ENCODE measurements around the gene SENP3. TPM values are rescaled to one million over a fixed set of nuclear protein-coding genes. Genes with fewer than 3 reads are reported as not detected.
"Not testable (repeated sequence)": the region's sequence is repeated elsewhere in the genome, so short reads cannot be mapped to it uniquely, and the experiment has no call there.

The SENP3 gene
- total RNA-seq, 1 donor from 2014 or later, result 92.0 TPM

DNA sequence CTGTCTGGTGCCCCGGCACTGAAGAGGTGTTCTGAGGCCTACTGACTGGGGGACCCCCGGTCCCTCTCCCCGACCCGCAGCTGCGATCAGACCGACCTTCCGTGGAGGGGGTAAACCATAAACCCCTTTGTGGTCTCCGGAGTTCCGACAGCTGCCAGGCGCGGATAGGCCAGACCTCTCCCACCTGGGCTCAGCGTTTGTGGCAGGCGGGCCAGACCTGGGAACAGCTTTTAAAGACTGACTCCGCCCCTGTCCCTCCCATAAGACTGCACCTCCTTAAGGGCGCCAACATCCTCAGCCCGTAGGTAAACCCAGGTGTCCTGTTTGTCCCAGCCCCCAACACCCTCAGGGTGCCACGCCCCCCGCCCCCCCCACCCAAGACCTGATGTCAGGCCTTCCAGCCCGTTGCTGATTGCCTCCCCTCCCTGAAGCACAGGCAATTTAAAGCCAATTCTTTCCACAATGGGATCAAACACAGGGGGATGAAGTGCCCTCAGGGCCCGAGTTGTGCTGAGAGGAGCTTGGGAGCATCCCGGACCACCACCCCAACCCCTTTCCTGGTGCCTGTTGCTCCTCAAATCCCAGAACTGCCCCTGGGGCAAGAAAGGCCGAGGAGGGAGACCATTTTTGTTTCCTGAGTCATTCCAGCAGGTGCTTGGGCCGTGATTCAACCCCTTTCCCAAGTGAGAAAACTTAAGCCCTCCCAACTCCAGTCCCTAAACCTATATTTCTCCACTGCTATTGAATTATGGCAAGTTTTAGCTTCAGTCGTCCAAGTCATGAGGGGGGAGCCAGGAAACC lies 28.4 kb downstream of the SENP3 start, which contains the start of gene SOX15:
Gene SOX15, minus strand, starts transcription at position 204 of the 801 bp plus-strand sequence. CDS start 418 bp downstream, outside the sequence.
- TF ChIP-seq, protein P1, sequence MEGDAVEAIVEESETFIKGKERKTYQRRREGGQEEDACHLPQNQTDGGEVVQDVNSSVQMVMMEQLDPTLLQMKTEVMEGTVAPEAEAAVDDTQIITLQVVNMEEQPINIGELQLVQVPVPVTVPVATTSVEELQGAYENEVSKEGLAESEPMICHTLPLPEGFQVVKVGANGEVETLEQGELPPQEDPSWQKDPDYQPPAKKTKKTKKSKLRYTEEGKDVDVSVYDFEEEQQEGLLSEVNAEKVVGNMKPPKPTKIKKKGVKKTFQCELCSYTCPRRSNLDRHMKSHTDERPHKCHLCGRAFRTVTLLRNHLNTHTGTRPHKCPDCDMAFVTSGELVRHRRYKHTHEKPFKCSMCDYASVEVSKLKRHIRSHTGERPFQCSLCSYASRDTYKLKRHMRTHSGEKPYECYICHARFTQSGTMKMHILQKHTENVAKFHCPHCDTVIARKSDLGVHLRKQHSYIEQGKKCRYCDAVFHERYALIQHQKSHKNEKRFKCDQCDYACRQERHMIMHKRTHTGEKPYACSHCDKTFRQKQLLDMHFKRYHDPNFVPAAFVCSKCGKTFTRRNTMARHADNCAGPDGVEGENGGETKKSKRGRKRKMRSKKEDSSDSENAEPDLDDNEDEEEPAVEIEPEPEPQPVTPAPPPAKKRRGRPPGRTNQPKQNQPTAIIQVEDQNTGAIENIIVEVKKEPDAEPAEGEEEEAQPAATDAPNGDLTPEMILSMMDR (IDR thresholded peaks at IDR 0.05), result no peak
- H3K4me3 ChIP-seq, result peak within 1 kb of the TSS; percentile 54 to 67
- intact Hi-C loops (cut with DNase I), result loop anchor here (2.0 to 10.0 kb wide), 3 partner anchors 25 to 585 kb away; partner anchors contain the start of genes FXR2 and TMEM107
- no peaks in the 10 kb centered on the region for H3K27me3 ChIP-seq
- peak within 1 kb of the TSS; percentile 23 to 60 for H3K27ac ChIP-seq
- peaks cover 5 to 15% of the 10 kb centered on the region in 2 donors for H3K4me1 ChIP-seq
- H3K9me3 ChIP-seq, result no peaks in the 10 kb centered on the region
- DNase-seq (ENCODE audit: low spot score in 2 of 2), result no peak
- peaks cover 40 to 41% of the 10 kb centered on the region in 2 donors for H3K36me3 ChIP-seq

DNA sequence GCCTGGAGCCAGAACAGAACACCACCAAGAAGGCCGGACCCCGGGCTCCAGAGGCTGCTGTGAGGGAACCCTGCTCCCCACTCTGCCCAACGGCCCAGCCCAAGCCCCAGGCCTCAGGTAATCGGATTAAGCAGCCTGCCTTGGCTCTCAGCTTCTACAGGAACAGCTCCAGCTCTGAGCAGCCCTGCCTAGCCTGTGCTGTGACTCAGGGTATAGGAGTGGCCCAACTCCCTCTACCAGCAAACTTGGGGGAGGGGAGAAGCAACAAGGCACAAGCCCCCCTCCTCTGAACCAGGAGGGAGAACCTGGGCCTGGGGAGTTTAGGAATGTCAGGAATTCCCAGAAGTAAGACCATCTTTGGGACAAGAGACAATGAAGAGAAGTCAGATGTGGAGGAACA lies 29.0 kb downstream of the SENP3 start:
- no peak overlapping the region for H3K27ac ChIP-seq
- H3K36me3 ChIP-seq, result peaks cover 46 to 48% of the 10 kb centered on the region in 2 donors
- intact Hi-C loops (cut with DNase I), result no loop called here
- H3K9me3 ChIP-seq, result no peaks in the 10 kb centered on the region
- no peaks in the 10 kb centered on the region for H3K27me3 ChIP-seq
- DNase-seq (ENCODE audit: low spot score in 2 of 2), result no peak
- TF ChIP-seq, protein P1 (IDR thresholded peaks at IDR 0.05), result no peak
- H3K4me3 ChIP-seq, result no peak overlapping the region
- H3K4me1 ChIP-seq, result peaks cover 5 to 15% of the 10 kb centered on the region in 2 donors

DNA sequence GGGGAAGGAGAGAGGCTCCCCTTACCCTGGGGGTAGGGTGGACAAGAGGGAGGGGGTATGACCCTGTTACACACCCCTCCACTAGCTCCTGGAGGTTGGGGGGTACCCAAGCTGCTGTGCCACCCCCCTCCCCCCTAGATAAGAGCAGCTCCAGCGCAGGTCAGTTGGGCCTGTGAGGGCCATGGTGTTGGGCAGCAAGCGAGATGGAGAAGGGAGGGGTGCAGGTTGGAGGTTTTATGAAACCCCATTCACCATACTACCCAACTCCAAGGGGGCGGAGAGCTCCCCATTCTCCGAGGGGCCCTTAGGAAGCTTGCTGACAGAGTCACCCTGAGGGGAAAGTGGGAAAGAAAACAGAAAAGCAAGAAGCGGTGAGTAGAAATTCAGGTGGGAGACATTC lies 29.9 kb downstream of the SENP3 start:
- Histone ChIP-seq H3K4me1 (peaks cover 5 to 15% of the 10 kb centered on the region in 2 donors), H3K9me3 (no peaks in the 10 kb centered on the region), H3K27me3 (no peaks in the 10 kb centered on the region), H3K36me3 (peaks cover 53 to 55% of the 10 kb centered on the region in 2 donors), H3K27ac (no peak overlapping the region), H3K4me3 (no peak overlapping the region)
- intact Hi-C loops (cut with DNase I), result no loop called here
- TF ChIP-seq, protein P1 (IDR thresholded peaks at IDR 0.05), result no peak
- DNase-seq (ENCODE audit: low spot score in 2 of 2), result no peak

DNA sequence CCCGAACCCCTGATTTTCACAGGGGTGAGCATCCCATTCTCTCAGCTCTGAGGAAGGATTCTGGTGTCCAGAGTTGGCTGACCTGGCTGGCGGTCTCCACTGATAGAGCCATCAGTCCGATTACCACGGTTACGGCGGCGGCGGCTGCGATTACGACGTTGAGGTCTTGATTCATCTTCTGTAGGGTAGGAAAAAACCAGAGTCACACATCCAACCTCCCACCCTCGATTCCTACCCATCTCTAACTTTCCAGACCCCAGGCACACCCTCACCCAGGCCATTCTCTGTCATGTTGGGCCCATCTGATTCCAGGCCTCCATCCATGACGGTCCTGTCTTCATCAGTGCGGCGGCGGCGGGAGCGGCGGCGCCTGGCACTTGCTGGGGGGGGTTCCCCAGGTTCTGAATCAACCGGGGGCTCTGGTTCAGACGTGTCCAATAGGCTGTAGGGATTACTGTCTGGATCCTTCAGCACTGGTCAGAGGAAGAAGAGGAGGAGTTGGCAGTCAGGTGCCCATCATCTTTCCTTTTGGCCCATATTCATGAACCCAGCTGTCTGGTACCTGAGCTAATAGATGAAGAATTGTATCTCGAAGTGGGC lies 30.8 kb downstream of the SENP3 start:
- peaks cover 5 to 15% of the 10 kb centered on the region in 2 donors for H3K4me1 ChIP-seq
- TF ChIP-seq, protein P1 (IDR thresholded peaks at IDR 0.05), result no peak
- no peak overlapping the region for H3K27ac ChIP-seq
- intact Hi-C loops (cut with DNase I), result no loop called here
- DNase-seq (ENCODE audit: low spot score in 2 of 2), result no peak
- H3K9me3 ChIP-seq, result no peaks in the 10 kb centered on the region
- H3K36me3 ChIP-seq, result peaks cover 62 to 63% of the 10 kb centered on the region in 2 donors
- H3K27me3 ChIP-seq, result no peaks in the 10 kb centered on the region
- no peak overlapping the region for H3K4me3 ChIP-seq

DNA sequence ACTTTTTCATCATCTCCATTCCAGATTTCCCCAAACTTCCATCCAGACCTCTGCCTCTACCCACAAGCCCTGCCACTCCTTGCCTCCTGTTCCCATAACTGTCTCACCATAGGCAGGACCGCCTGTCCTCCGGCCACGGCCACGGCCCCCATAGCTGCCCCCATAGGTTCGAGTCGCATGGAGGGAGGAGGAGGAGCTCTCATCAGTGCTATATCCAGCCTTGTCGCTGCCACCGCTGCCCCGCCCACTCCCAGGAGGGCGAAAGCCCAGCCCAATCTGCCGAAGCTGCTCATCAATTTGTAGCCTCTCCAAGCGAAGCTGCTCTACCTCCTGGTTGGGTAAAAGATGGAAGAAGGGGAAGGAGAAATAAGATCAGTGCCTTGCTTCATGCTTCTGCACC lies 31.6 kb downstream of the SENP3 start:
- no peak overlapping the region for H3K27ac ChIP-seq
- intact Hi-C loops (cut with DNase I), result no loop called here
- TF ChIP-seq, protein P1 (IDR thresholded peaks at IDR 0.05), result no peak
- DNase-seq (ENCODE audit: low spot score in 2 of 2), result no peak
- no peaks in the 10 kb centered on the region for H3K9me3 ChIP-seq
- peaks cover 66 to 67% of the 10 kb centered on the region in 2 donors for H3K36me3 ChIP-seq
- H3K4me3 ChIP-seq, result no peak overlapping the region
- H3K4me1 ChIP-seq, result peaks cover 5 to 12% of the 10 kb centered on the region in 2 donors
- no peaks in the 10 kb centered on the region for H3K27me3 ChIP-seq

DNA sequence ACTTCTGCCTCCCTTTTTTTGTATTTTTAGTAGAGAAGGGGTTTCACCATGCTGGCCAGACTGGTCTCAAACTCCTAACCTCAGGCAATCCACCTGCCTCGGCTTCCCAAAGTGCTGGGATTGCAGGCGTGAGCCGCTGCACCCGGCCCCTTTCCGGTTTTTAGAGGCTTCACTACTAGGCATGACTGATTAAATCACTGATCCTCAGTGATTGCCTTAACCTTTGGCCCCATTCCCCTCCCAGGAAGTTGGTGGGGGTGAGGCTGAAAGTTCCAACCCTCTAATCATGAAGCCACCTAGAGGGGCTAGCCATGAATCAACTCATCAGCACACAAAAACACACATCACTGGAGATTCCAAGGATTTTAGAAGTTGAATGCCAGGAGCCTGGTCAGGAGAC lies 35.8 kb downstream of the SENP3 start:
- H3K4me1 ChIP-seq; H3K27ac ChIP-seq; intact Hi-C loops (cut with DNase I); H3K9me3 ChIP-seq; DNase-seq (ENCODE audit: low spot score in 2 of 2); H3K4me3 ChIP-seq; H3K27me3 ChIP-seq: not testable (repeated sequence)
- H3K36me3 ChIP-seq, result peaks cover 92 to 96% of the 10 kb centered on the region in 2 donors

Data from ascending aorta (tissue), 2 donors.